SK-N-SH (cell line): ENCODE measurements around the gene NCKAP5. TPM values are rescaled to one million over a fixed set of nuclear protein-coding genes. Genes with fewer than 3 reads are reported as not detected.

Experiments
- CTCF ChIA-PET: fragments of 300-600, 350-600 bp; formaldehyde crosslinking; extraction: SDS; loops from one replicate; lab custom pipeline; 2021; lab: Yijun Ruan, JAX
- POLR2A ChIA-PET: fragments of 350-600 bp; sonication (Branson Sonifier 250); formaldehyde crosslinking; extraction: SDS; loops from one replicate; lab custom pipeline; 2020; ENCODE audit warnings: antibody characterized with exemption, inconsistent platforms; lab: Yijun Ruan, JAX
- DNase-seq: peaks from one replicate; pipeline ENCODE4 v3.0.0; 2012
- H2AFZ ChIP-seq: fragments of 200-600 bp; sonication (generic); 2 replicates; pipeline ENCODE4 v1.8.1; 2016; ENCODE audit warnings: antibody characterized with exemption, mild to moderate bottlenecking, low read depth
- H3F3A ChIP-seq: fragments of 200-600 bp; sonication (generic); replicated peaks from 2 replicates; pipeline ENCODE3; 2016; ENCODE audit warnings: antibody characterized with exemption, mild to moderate bottlenecking; ENCODE audit not compliant: insufficient read depth
- H3K27ac ChIP-seq, 2 experiments: fragments of 200-500 bp in 1 of 2; fragments of 200-600 bp in 1 of 2; sonication (Bioruptor generic) in 1 of 2; sonication (generic), shearing (Covaris generic) in 1 of 2; 2 replicates each; pipeline versions ENCODE4 v1.5.1 to v1.6.1; 2014 to 2016; ENCODE audit warnings: low read depth in 2 of 2, inconsistent platforms in 1 of 2, low read length in 1 of 2, mild to moderate bottlenecking in 1 of 2, mixed read lengths in 1 of 2
- H3K27me3 ChIP-seq: fragments of 200-600 bp; sonication (generic), shearing (Covaris generic); 2 replicates; pipeline ENCODE4 v1.6.1; 2016; ENCODE audit warnings: mixed run types; ENCODE audit not compliant: insufficient read depth
- H3K36me3 ChIP-seq, 2 experiments: fragments of 200-500 bp in 1 of 2; fragments of 200-600 bp in 1 of 2; sonication (Bioruptor generic) in 1 of 2; sonication (generic) in 1 of 2; replicated peaks in 1 of 2; 2 replicates each; pipeline versions ENCODE3 to v1.5.1; 2014 to 2016; ENCODE audit warnings: low read length in 1 of 2, mild to moderate bottlenecking in 1 of 2; ENCODE audit not compliant: insufficient read depth in 2 of 2, control insufficient read depth in 1 of 2
- H3K4me1 ChIP-seq, 2 experiments: fragments of 200-500 bp in 1 of 2; fragments of 200-600 bp in 1 of 2; sonication (Bioruptor generic) in 1 of 2; sonication (generic), shearing (Covaris generic) in 1 of 2; 2 replicates each; pipeline versions ENCODE4 v1.5.1 to v1.6.1; 2014 to 2016; ENCODE audit warnings: low read depth in 1 of 2, low read length in 1 of 2, mixed run types in 1 of 2; ENCODE audit not compliant: insufficient read depth in 2 of 2, control insufficient read depth in 1 of 2
- H3K4me2 ChIP-seq: fragments of 200-600 bp; sonication (generic), shearing (Covaris generic); 2 replicates; pipeline ENCODE4 v1.6.1; 2017; ENCODE audit warnings: mixed run types
- H3K4me3 ChIP-seq, 2 experiments: fragments of 200-500 bp in 1 of 2; fragments of 200-600 bp in 1 of 2; sonication (Bioruptor generic) in 1 of 2; sonication (generic), shearing (Covaris generic) in 1 of 2; 2 replicates each; pipeline versions ENCODE4 v1.5.1 to v1.8.1; 2014 to 2016; ENCODE audit warnings: low read depth in 2 of 2, inconsistent platforms in 1 of 2, low read length in 1 of 2, mild to moderate bottlenecking in 1 of 2, mixed read lengths in 1 of 2, moderate library complexity in 1 of 2
- H3K79me2 ChIP-seq: fragments of 200-600 bp; sonication (generic); 2 replicates; pipeline ENCODE4 v1.8.1; 2017; ENCODE audit warnings: mild to moderate bottlenecking; ENCODE audit not compliant: insufficient read depth
- H3K9ac ChIP-seq: fragments of 200-600 bp; sonication (generic); 2 replicates; pipeline ENCODE4 v1.6.1; 2017; ENCODE audit warnings: mixed run types
- H3K9me2 ChIP-seq: fragments of 200-600 bp; sonication (generic); 2 replicates; pipeline ENCODE4 v1.6.1; 2017; ENCODE audit warnings: mixed run types
- H3K9me3 ChIP-seq: fragments of 200-600 bp; sonication (generic); 2 replicates; pipeline ENCODE4 v1.6.1; 2017; ENCODE audit warnings: mixed run types, mild to moderate bottlenecking, moderate library complexity
- H4K20me1 ChIP-seq: fragments of 200-600 bp; sonication (generic); 2 replicates; pipeline ENCODE4 v1.6.1; 2017; ENCODE audit warnings: mild to moderate bottlenecking, mixed run types; ENCODE audit not compliant: insufficient read depth
- ELF1 ChIP-seq: IDR thresholded peaks from 2 replicates; pipeline ENCODE4 v1.4.0; 2012
- FOSL2 ChIP-seq: IDR thresholded peaks from 2 replicates; pipeline ENCODE4 v1.4.0; 2012; ENCODE audit warnings: low read depth, mild to moderate bottlenecking, moderate library complexity, borderline replicate concordance
- FOXJ3 ChIP-seq: sonication (generic); formaldehyde crosslinking; IDR thresholded peaks from 2 replicates; pipeline ENCODE4 v1.5.1; 2020; ENCODE audit warnings: mild to moderate bottlenecking, missing genetic modification reagents
- MXI1 ChIP-seq: IDR thresholded peaks from 2 replicates; pipeline ENCODE4 v1.6.1; 2012; ENCODE audit warnings: mild to moderate bottlenecking, low read depth, low read length, improper control_type of control experiment
- NFIC ChIP-seq: IDR thresholded peaks from 2 replicates; pipeline ENCODE4 v1.4.0; 2012; ENCODE audit warnings: borderline replicate concordance
- POLR2AphosphoS5 ChIP-seq: IDR thresholded peaks from 2 replicates; pipeline ENCODE4 v1.6.1; 2012; ENCODE audit warnings: low read depth, low read length
- RFX5 ChIP-seq: IDR thresholded peaks from 2 replicates; pipeline ENCODE4 v1.6.1; 2012; ENCODE audit warnings: mild to moderate bottlenecking, improper control_type of control experiment, low read length
- TCF12 ChIP-seq: IDR thresholded peaks from 2 replicates; pipeline ENCODE4 v1.4.0; 2012
- TEAD4 ChIP-seq: IDR thresholded peaks from 2 replicates; pipeline ENCODE4 v1.4.0; 2012; ENCODE audit warnings: mild to moderate bottlenecking, borderline replicate concordance; ENCODE audit not compliant: insufficient read depth
- WGBS: methylation state at CpG from one replicate; pipeline ENCODE4 v1.1.6; 2017; ENCODE audit warnings: low lambda C conversion rate; 5-methylcytosine and 5-hydroxymethylcytosine counted together
- polyA plus RNA-seq, 3 experiments: library from polyadenylated mRNA; depleted of rRNA; stranded (reverse); fragments of >200 nt; gene quantifications; 2 replicates each; pipeline ENCODE4 v1.2.3, GENCODE V29; 2012
- TF ChIP-seq, protein P1 (sequence below): fragments of 200-600 bp; sonication (generic); IDR thresholded peaks from 2 replicates; pipeline ENCODE4 v1.6.1; 2017; ENCODE audit warnings: antibody characterized with exemption, mild to moderate bottlenecking, moderate library complexity
- TF ChIP-seq, protein P2 (sequence below): IDR thresholded peaks from 2 replicates; pipeline ENCODE4 v1.4.0; 2012; ENCODE audit warnings: low read depth, borderline replicate concordance

Gene NCKAP5
- polyA plus RNA-seq, 1 of the 3 experiments (the other 2 are of a cell fraction) = 0.02 TPM

DNA sequence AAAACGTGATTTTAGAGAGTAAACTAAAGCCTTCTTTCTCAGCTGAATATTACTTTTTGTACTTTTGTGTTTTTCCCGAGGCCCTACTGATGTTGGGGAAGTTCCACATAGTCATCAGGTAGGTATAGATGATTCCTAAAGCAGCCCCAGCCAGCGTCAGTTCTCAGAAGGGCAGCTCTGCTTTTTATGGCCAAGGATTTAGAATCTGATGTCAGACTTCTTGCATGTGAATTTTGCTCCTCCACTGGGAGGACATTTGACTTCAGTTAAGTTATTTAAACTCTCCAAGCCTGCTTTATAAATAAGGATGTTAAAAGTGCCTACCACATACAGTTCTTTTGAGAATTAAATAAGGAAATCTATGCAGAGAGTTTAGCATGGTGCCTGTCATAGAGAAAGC lies 130.8 kb downstream of the NCKAP5 start (continued):
- TF ChIP-seq RFX5 (no peak), TEAD4 (no peak), ELF1 (no peak), TCF12 (no peak)

DNA sequence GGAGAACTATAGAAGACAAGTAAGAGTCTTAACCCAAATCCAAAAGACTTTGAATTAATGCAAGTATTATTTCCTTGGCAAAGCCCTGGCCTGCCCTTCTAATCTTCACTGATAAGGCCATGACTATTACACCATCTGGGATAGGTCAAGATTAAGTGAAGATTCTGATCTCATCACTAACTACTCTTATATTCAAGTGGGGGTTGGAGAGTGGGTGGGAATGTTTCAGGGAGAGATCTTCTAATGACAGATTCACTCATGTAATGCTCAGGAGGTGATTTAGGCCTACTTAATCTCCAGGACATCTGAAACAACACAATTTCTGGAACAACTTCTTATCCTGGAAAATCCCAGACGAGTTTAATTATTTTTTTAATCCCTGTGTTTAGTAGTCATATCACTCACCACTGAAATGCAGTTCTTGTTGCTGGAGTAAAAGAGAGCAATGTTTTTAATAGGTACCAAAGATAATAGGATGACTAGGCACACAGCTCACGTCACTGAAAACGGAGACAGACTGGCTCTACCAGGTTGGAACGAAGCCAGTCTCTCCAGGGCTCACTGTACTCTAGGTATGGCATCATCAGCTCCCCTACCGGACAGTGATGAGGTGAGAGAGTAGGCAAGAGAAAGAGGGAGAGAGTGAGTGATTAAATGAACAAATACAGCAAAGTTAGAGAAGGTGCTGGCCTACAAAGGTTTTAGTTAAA lies 133.1 kb downstream of the NCKAP5 start:
- Histone ChIP-seq H4K20me1 (no peaks in the 10 kb centered on the region), H3K27ac (peak overlapping the region in 1 of 2 experiments; percentile 62; a peak in 2 of 4 replicates), H3K4me2 (no peak overlapping the region), H3K36me3 (no peaks in the 10 kb centered on the region), H3K4me1 (peaks cover 2 to 35% of the 10 kb centered on the region in 2 experiments; a peak in 3 of 4 replicates), H3K79me2 (no peaks in the 10 kb centered on the region), H3K9me3 (no peaks in the 10 kb centered on the region), H2AFZ (0 out of 2 replicates have a peak overlapping the region, but pooled peaks have one; percentile 18), H3K4me3 (no peak overlapping the region), H3K9ac (no peak overlapping the region), H3K9me2 (no peaks in the 10 kb centered on the region), H3F3A (peaks cover 11% of the 10 kb centered on the region), H3K27me3 (no peaks in the 10 kb centered on the region)
- DNase-seq = no peak
- CTCF ChIA-PET = no interaction called here
- POLR2A ChIA-PET = no interaction called here
- 6% methylated on average over 5 of the region's 5 CpGs for WGBS
- TF ChIP-seq, protein P1, sequence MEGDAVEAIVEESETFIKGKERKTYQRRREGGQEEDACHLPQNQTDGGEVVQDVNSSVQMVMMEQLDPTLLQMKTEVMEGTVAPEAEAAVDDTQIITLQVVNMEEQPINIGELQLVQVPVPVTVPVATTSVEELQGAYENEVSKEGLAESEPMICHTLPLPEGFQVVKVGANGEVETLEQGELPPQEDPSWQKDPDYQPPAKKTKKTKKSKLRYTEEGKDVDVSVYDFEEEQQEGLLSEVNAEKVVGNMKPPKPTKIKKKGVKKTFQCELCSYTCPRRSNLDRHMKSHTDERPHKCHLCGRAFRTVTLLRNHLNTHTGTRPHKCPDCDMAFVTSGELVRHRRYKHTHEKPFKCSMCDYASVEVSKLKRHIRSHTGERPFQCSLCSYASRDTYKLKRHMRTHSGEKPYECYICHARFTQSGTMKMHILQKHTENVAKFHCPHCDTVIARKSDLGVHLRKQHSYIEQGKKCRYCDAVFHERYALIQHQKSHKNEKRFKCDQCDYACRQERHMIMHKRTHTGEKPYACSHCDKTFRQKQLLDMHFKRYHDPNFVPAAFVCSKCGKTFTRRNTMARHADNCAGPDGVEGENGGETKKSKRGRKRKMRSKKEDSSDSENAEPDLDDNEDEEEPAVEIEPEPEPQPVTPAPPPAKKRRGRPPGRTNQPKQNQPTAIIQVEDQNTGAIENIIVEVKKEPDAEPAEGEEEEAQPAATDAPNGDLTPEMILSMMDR = peak; percentile 43; the same call in 1 of the 2 replicates
- no peak for TF ChIP-seq FOSL2
- TF ChIP-seq NFIC = peak; percentile 55
- TF ChIP-seq, all 33 proteins: peak for 2

DNA sequence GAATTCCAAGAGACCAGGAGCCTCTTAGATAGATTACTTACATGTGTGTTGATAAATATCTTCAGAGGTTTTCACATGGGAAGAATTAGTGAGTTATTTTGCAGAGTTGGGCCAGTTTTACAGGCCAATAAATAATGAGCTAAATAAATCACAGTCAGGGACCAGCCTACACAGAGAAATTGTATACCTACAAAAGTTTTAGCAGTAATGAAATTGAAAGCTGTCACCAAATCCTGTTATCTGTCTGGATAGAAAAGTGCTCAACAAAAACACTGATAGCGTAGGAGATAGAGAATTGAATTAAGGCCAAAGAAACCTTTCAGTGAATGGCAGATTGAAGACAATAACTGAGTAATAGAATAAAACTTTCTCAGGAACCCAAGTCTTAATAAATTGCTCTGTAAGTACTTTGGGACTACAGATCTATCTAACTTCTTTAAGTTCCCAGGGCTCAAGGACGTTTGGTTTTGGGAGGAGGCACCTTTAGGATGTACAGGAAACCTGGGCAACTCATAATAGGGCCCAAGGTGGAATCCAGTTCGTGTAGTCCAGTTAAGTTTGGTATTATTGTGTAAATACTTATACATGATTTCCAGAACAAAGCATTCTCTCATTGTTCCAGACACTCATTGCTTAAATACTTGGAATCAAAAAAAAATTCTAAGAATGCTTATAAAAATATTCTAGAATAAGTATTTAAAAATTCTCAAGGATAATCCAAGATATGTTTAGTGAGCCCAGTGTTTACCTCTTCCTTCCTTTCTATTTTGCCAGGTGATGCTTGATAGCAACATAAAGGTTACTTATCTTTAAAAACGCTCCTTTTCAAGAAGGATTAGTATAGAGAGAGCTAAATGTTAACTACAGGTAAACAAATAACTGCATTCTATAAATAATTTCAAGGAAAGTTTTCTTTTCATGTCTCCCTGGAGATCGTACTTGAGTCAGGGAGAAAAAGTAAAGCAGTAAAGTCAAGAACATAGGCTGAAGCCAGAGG lies 134.5 kb downstream of the NCKAP5 start:
- no peak for TF ChIP-seq FOXJ3 (CRISPR knock-in tag)
- TF ChIP-seq, protein P1 = no peak
- no peak for TF ChIP-seq MXI1
- no peak for TF ChIP-seq POLR2AphosphoS5
- TF ChIP-seq, protein P2, sequence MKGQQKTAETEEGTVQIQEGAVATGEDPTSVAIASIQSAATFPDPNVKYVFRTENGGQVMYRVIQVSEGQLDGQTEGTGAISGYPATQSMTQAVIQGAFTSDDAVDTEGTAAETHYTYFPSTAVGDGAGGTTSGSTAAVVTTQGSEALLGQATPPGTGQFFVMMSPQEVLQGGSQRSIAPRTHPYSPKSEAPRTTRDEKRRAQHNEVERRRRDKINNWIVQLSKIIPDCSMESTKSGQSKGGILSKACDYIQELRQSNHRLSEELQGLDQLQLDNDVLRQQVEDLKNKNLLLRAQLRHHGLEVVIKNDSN = no peak
- peaks cover 11% of the 10 kb centered on the region for H3F3A ChIP-seq
- H4K20me1 ChIP-seq = no peaks in the 10 kb centered on the region
- H3K27ac ChIP-seq = peak overlapping the region in 1 of 2 experiments; percentile 62; a peak in 1 of 4 replicates
- ChIA-PET CTCF (interaction anchor here (0.6 to 1.0 kb wide), 3 partner anchors 88 to 127 kb away, joined by 3 read pairs; no protein-coding TSS in a partner anchor), POLR2A (no interaction called here)
- no peaks in the 10 kb centered on the region for H3K9me2 ChIP-seq
- DNase-seq = no peak
- no peak overlapping the region for H3K9ac ChIP-seq
- H3K36me3 ChIP-seq = no peaks in the 10 kb centered on the region
- H3K4me1 ChIP-seq = peaks cover 2 to 27% of the 10 kb centered on the region in 2 experiments; a peak in 3 of 4 replicates
- no peaks in the 10 kb centered on the region for H3K79me2 ChIP-seq
- no peak overlapping the region for H3K4me2 ChIP-seq
- no peak overlapping the region for H3K4me3 ChIP-seq
- H3K27me3 ChIP-seq = no peaks in the 10 kb centered on the region
- H2AFZ ChIP-seq = no peak overlapping the region
- WGBS = 40% methylated on average over 5 of the region's 5 CpGs
- H3K9me3 ChIP-seq = no peaks in the 10 kb centered on the region
